ENCODE results near the gene DNAJA4.

The DNAJA4 gene

GRCh38 chr15:78317145-78317836, 52.9 kb downstream of the DNAJA4 start:
- no peak for DNase-seq

- no peak for DNase-seq
Observed at GRCh38 chr15:78319588-78319987, 55.2 kb downstream of the DNAJA4 start.

GRCh38 chr15:78320183-78320582, 55.8 kb downstream of the DNAJA4 start:
- no peak for DNase-seq

GRCh38 chr15:78321041-78321570, 56.7 kb downstream of the DNAJA4 start:
- no peak for DNase-seq

- no peak for DNase-seq
Observed at GRCh38 chr15:78321786-78322185, 57.4 kb downstream of the DNAJA4 start.

GRCh38 chr15:78322243-78322642, 57.9 kb downstream of the DNAJA4 start:
- DNase-seq, result no peak

- DNase-seq, result no peak
Observed at GRCh38 chr15:78322724-78323521, 58.6 kb downstream of the DNAJA4 start.

- DNase-seq, result no peak
Observed at GRCh38 chr15:78323693-78324092, 59.3 kb downstream of the DNAJA4 start.

- DNase-seq, result no peak
Observed at GRCh38 chr15:78324144-78324543, 59.8 kb downstream of the DNAJA4 start.

- no peak for DNase-seq
Observed at GRCh38 chr15:78325092-78325843, 60.9 kb downstream of the DNAJA4 start.

- DNase-seq, result no peak
Observed at GRCh38 chr15:78327466-78327865, 63.1 kb downstream of the DNAJA4 start.

GRCh38 chr15:78329625-78330024, 65.3 kb downstream of the DNAJA4 start:
- DNase-seq, result no peak

Data from NCI-H2227 treated with DMSO at 0.1 percent for 48 hours (cell line).